Type B pancreatic cell (in vitro differentiated cells): ENCODE measurements around the gene FAM234A. TPM values are rescaled to one million over a fixed set of nuclear protein-coding genes. Genes with fewer than 3 reads are reported as not detected.

Experiments used
- DNase-seq: peaks from one replicate; pipeline ENCODE4 v3.0.0; 2021; ENCODE audit warnings: mixed read lengths; ENCODE audit not compliant: unreplicated experiment; ENCODE audit errors: extremely low spot score
- H3K27ac Mint-ChIP-seq: 2 replicates; pipeline ENCODE4 v1.8.0; 2021; ENCODE audit warnings: mild to moderate bottlenecking, mixed read lengths
- H3K27me3 Mint-ChIP-seq: 2 replicates; pipeline ENCODE4 v1.8.0; 2021; ENCODE audit warnings: mixed read lengths
- H3K36me3 Mint-ChIP-seq: 2 replicates; pipeline ENCODE4 v1.8.0; 2021; ENCODE audit warnings: mixed read lengths
- H3K4me1 Mint-ChIP-seq: one replicate; pipeline ENCODE4 v1.8.0; 2021; ENCODE audit warnings: mixed read lengths; ENCODE audit not compliant: unreplicated experiment
- H3K4me3 Mint-ChIP-seq: 2 replicates; pipeline ENCODE4 v1.8.0; 2021; ENCODE audit warnings: mild to moderate bottlenecking, mixed read lengths
- H3K9me3 Mint-ChIP-seq: 2 replicates; pipeline ENCODE4 v1.8.0; 2021; ENCODE audit warnings: mixed read lengths
- total RNA-seq: library from RNA; stranded (reverse); gene quantifications from 2 replicates; pipeline ENCODE4 v1.2.1, GENCODE V29; 2021; ENCODE audit warnings: low replicate concordance
- TF ChIP-seq, protein P1 (sequence below): fragments of 200-600 bp; sonication (generic); conservative IDR thresholded peaks from 2 replicates; pipeline ENCODE4 v1.5.0; 2021; ENCODE audit warnings: antibody characterized with exemption, mild to moderate bottlenecking

FAM234A gene
- total RNA-seq, 1 donor from 2014 or later: 125 TPM

DNA sequence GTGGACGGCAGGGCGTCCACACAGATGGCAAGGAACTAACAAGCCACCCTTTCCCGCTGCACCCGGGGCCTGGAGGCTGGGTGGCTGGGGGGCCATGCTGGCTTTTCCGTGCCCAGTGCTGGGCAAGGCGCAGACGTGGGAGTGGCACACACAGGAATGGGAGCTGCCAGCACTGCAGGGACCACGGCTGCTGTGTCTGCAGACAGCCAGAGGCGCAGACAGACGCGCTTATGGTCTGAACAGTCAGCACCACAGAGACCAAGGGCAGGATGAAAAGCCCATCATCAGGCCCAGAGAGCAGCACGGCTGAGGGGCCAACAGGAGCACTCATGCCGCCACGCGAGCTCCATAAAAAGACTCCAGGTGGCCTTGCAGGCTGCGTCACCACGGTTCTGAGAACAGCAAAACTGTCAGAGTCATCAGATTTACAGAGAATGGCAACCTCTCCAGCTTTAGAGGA, 72.3 kb downstream of the FAM234A start:
- no peaks in the 10 kb centered on the region for H3K27me3 Mint-ChIP-seq
- peaks cover 4% of the 10 kb centered on the region for H3K4me1 Mint-ChIP-seq
- no peak for DNase-seq
- no peak overlapping the region for H3K4me3 Mint-ChIP-seq
- TF ChIP-seq, protein P1, sequence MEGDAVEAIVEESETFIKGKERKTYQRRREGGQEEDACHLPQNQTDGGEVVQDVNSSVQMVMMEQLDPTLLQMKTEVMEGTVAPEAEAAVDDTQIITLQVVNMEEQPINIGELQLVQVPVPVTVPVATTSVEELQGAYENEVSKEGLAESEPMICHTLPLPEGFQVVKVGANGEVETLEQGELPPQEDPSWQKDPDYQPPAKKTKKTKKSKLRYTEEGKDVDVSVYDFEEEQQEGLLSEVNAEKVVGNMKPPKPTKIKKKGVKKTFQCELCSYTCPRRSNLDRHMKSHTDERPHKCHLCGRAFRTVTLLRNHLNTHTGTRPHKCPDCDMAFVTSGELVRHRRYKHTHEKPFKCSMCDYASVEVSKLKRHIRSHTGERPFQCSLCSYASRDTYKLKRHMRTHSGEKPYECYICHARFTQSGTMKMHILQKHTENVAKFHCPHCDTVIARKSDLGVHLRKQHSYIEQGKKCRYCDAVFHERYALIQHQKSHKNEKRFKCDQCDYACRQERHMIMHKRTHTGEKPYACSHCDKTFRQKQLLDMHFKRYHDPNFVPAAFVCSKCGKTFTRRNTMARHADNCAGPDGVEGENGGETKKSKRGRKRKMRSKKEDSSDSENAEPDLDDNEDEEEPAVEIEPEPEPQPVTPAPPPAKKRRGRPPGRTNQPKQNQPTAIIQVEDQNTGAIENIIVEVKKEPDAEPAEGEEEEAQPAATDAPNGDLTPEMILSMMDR: no peak
- H3K36me3 Mint-ChIP-seq: no peaks in the 10 kb centered on the region
- H3K9me3 Mint-ChIP-seq: no peaks in the 10 kb centered on the region
- no peak overlapping the region for H3K27ac Mint-ChIP-seq

DNA sequence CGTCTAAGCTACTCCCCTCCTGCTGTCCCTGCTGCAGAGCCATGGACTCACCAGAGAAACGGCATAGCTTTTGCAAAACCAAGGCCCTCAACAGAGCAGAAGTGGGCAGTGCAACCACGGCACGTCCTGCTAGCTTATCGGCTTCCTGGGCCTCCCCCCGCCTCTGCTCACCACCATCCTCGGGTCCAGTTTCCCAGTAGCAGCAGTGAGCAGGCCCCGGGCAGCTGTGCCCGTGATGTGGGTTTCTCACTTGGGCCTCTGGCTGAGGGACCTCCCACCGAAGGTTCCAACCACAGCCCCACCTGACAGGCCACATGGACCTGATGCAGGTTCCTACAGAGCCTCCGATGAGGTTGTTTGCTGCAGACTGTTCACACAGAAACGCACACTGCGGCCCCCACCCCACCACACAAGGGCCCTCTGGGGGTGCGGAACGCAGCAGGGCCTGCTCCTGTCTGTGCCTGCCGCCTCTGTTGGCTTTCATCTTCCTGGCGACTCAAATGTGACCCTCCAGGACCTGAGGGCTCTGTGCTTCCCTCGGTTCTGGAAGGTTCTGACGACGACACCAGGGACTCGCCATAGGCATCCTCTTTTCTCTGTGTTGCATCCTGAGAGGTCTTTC, 73.2 kb downstream of the FAM234A start:
- Mint-ChIP-seq H3K4me3 (no peak overlapping the region), H3K36me3 (no peaks in the 10 kb centered on the region), H3K4me1 (peaks cover 4% of the 10 kb centered on the region), H3K27ac (no peak overlapping the region), H3K27me3 (no peaks in the 10 kb centered on the region), H3K9me3 (no peaks in the 10 kb centered on the region)
- no peak for DNase-seq
- TF ChIP-seq, protein P1: no peak

DNA sequence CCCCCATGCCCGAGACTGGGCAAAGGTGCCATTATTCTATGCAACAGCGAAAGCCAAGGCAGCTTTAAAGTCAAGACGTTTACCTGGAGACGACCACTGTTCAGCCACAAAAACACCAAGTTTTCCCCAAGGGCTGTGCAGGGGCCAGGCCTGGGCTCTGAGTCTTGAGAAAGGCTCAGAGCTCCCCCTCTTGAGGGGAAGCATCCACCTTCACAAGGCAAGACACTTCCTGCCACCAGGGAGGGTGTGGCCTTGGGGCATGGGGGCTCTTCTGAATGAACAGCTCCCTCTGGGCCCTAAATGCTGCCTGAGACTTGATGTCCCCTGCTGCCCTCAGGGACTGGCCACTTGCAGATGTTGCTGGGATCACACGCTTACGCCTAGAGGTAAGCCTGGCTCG, 74.9 kb downstream of the FAM234A start:
- Mint-ChIP-seq H3K27ac (no peak overlapping the region), H3K4me1 (peaks cover 4% of the 10 kb centered on the region), H3K9me3 (no peaks in the 10 kb centered on the region), H3K4me3 (no peak overlapping the region), H3K36me3 (no peaks in the 10 kb centered on the region), H3K27me3 (no peaks in the 10 kb centered on the region)
- DNase-seq: no peak
- TF ChIP-seq, protein P1: no peak

DNA sequence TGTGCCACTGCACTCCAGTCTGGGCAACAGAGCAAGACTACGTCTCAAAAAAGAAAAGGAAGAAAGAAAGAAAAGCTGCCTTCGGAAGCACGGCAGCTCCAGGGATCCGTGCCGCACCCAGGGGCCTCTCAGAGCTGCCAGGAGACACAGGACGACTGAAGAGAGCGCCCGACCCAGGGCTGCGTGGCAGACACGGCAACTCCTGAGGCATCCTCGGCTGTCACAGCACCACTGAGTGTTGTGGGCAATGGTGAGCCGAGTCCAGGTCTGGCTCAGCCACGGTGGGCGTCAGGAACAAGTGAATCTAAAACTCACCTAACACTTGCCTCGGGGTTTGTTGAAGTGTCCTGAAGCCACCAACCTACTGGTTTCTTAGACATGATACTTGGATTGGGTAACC, 77.1 kb downstream of the FAM234A start:
- Mint-ChIP-seq H3K4me3 (no peak overlapping the region), H3K27me3 (no peaks in the 10 kb centered on the region), H3K9me3 (no peaks in the 10 kb centered on the region), H3K36me3 (no peaks in the 10 kb centered on the region), H3K4me1 (no peaks in the 10 kb centered on the region), H3K27ac (no peak overlapping the region)
- TF ChIP-seq, protein P1: no peak
- DNase-seq: no peak

DNA sequence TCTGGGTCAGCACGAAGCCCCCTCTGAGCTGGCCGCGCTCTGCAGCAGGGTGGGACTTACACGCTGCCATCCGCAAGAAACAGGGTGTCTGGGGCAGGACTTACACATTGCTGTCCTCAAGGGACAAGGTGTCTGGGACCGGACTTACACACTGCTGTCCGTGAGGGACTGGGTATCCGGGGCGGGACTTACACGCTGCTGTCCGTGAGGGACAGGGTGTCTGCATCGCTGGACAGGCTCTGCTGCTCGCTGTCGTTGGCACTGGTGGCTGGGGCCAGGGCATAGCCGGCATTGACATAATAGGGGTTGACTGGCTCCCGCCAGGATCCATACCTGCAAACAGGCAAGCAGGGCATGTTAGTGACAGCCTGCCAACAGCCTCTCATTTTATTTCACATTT, 79.7 kb downstream of the FAM234A start:
- Mint-ChIP-seq H3K27me3 (no peaks in the 10 kb centered on the region), H3K36me3 (no peaks in the 10 kb centered on the region), H3K4me3 (no peak overlapping the region), H3K27ac (no peak overlapping the region), H3K9me3 (no peaks in the 10 kb centered on the region), H3K4me1 (peaks cover 4% of the 10 kb centered on the region)
- no peak for DNase-seq
- TF ChIP-seq, protein P1: no peak
